H9 (cell line): ENCODE data around the gene ANK3. TPM values are rescaled to one million over a fixed set of nuclear protein-coding genes. Genes with fewer than 3 reads are reported as not detected.

Experiments
- DNase-seq: peaks from one replicate; pipeline ENCODE4 v3.0.0-alpha.2; 2017
- H2AFZ ChIP-seq: one replicate; pipeline ENCODE4 v1.6.1; 2013; ENCODE audit warnings: mild to moderate bottlenecking, low read length, control low read depth, moderate library complexity
- H2AK5ac ChIP-seq: 2 replicates; pipeline ENCODE4 v1.6.1; 2013; ENCODE audit warnings: low read length, control low read depth, mixed read lengths; ENCODE audit not compliant: insufficient read length
- H2BK120ac ChIP-seq: one replicate; pipeline ENCODE4 v1.6.1; 2013; ENCODE audit warnings: low read depth, mild to moderate bottlenecking, low read length, control low read depth, inconsistent platforms; ENCODE audit not compliant: poor library complexity, severe bottlenecking
- H2BK12ac ChIP-seq: 2 replicates; pipeline ENCODE4 v1.6.1; 2013; ENCODE audit warnings: low read length, control low read depth, mixed read lengths, low read depth; ENCODE audit not compliant: insufficient read length
- H2BK15ac ChIP-seq: 2 replicates; pipeline ENCODE4 v1.6.1; 2013; ENCODE audit warnings: low read depth, low read length, control low read depth
- H2BK20ac ChIP-seq: one replicate; pipeline ENCODE4 v1.6.1; 2013; ENCODE audit warnings: low read depth, mild to moderate bottlenecking, low read length, control low read depth, inconsistent platforms; ENCODE audit not compliant: poor library complexity, severe bottlenecking
- H2BK5ac ChIP-seq: 2 replicates; pipeline ENCODE4 v1.6.1; 2013; ENCODE audit warnings: low read length, control low read depth, mixed read lengths; ENCODE audit not compliant: insufficient read length
- H3K14ac ChIP-seq: 2 replicates; pipeline ENCODE4 v1.6.1; 2013; ENCODE audit warnings: low read length, control low read depth; ENCODE audit not compliant: insufficient read depth
- H3K18ac ChIP-seq: 2 replicates; pipeline ENCODE4 v1.6.1; 2013; ENCODE audit warnings: low read depth, mild to moderate bottlenecking, mixed read lengths, low read length, control low read depth; ENCODE audit not compliant: insufficient read length
- H3K23ac ChIP-seq: 2 replicates; pipeline ENCODE4 v1.6.1; 2013; ENCODE audit warnings: low read length, control low read depth, mixed read lengths, low read depth; ENCODE audit not compliant: insufficient read length
- H3K23me2 ChIP-seq: 2 replicates; pipeline ENCODE4 v1.6.1; 2013; ENCODE audit warnings: low read depth, mild to moderate bottlenecking, mixed read lengths, low read length, control low read depth; ENCODE audit not compliant: insufficient read length, poor library complexity, severe bottlenecking
- H3K27ac ChIP-seq: 2 replicates; pipeline ENCODE4 v1.5.1; 2013; ENCODE audit warnings: low read length, control low read depth, mixed read lengths, low read depth; ENCODE audit not compliant: insufficient read length
- H3K27me3 ChIP-seq: 2 replicates; pipeline ENCODE4 v1.6.1; 2013; ENCODE audit warnings: low read length, control low read depth, inconsistent platforms; ENCODE audit not compliant: insufficient read depth
- H3K4ac ChIP-seq: 2 replicates; pipeline ENCODE4 v1.6.1; 2013; ENCODE audit warnings: low read depth, mild to moderate bottlenecking, control low read depth, inconsistent platforms, low read length, moderate library complexity
- H3K4me1 ChIP-seq: 2 replicates; pipeline ENCODE4 v1.6.1; 2013; ENCODE audit warnings: low read length, control low read depth, inconsistent platforms; ENCODE audit not compliant: insufficient read depth
- H3K4me2 ChIP-seq: 2 replicates; pipeline ENCODE4 v1.6.1; 2013; ENCODE audit warnings: low read length, control low read depth, mixed read lengths; ENCODE audit not compliant: insufficient read length, insufficient read depth
- H3K56ac ChIP-seq: 2 replicates; pipeline ENCODE4 v1.6.1; 2013; ENCODE audit warnings: low read depth, mild to moderate bottlenecking, mixed read lengths, low read length, control low read depth; ENCODE audit not compliant: insufficient read length
- H3K79me1 ChIP-seq: 2 replicates; pipeline ENCODE4 v1.6.1; 2013; ENCODE audit warnings: low read depth, mild to moderate bottlenecking, moderate library complexity, low read length, control low read depth, inconsistent platforms; ENCODE audit not compliant: insufficient read depth, poor library complexity, severe bottlenecking
- H3K79me2 ChIP-seq: 2 replicates; pipeline ENCODE4 v1.6.1; 2013; ENCODE audit warnings: low read length, control low read depth, inconsistent platforms; ENCODE audit not compliant: insufficient read depth
- H3K9ac ChIP-seq: 2 replicates; pipeline ENCODE4 v1.6.1; 2013; ENCODE audit warnings: low read length, control low read depth, mixed read lengths; ENCODE audit not compliant: insufficient read length; ENCODE audit errors: extremely low read depth
- H3K9me3 ChIP-seq: one replicate; pipeline ENCODE4 v1.6.1; 2013; ENCODE audit warnings: low read depth, low read length, inconsistent platforms; ENCODE audit not compliant: control insufficient read depth
- H3T11ph ChIP-seq: one replicate; pipeline ENCODE4 v1.6.1; 2013; ENCODE audit warnings: mild to moderate bottlenecking, low read length, control low read depth, inconsistent platforms
- H4K20me1 ChIP-seq: one replicate; pipeline ENCODE4 v1.6.1; 2013; ENCODE audit not compliant: control insufficient read depth, insufficient read length, insufficient read depth
- H4K5ac ChIP-seq: 2 replicates; pipeline ENCODE4 v1.6.1; 2013; ENCODE audit warnings: low read depth, mild to moderate bottlenecking, mixed read lengths, low read length, control low read depth; ENCODE audit not compliant: insufficient read length
- H4K8ac ChIP-seq: replicated peaks from 2 replicates; pipeline ENCODE4 v1.6.1; 2013; ENCODE audit warnings: low read length, control low read depth, mixed read lengths, low read depth; ENCODE audit not compliant: insufficient read length
- H4K91ac ChIP-seq: 2 replicates; pipeline ENCODE4 v1.6.1; 2013; ENCODE audit warnings: low read depth, mild to moderate bottlenecking, moderate library complexity, mixed read lengths, low read length, control low read depth; ENCODE audit not compliant: insufficient read length
- H3K27ac Mint-ChIP-seq, 3 experiments: 2 replicates in 2 of 3; 3 replicates in 1 of 3; pipeline ENCODE4 v1.8.0; 2020 to 2021; ENCODE audit warnings: mixed read lengths in 3 of 3, mild to moderate bottlenecking in 1 of 3, moderate library complexity in 1 of 3
- H3K27me3 Mint-ChIP-seq: 2 replicates; pipeline ENCODE4 v1.8.0; 2021; ENCODE audit warnings: low read depth, mild to moderate bottlenecking, moderate library complexity, mixed read lengths
- H3K36me3 Mint-ChIP-seq, 3 experiments: 2 replicates in 2 of 3; 3 replicates in 1 of 3; pipeline ENCODE4 v1.8.0; 2020 to 2021; ENCODE audit warnings: low read depth in 3 of 3, mixed read lengths in 3 of 3; ENCODE audit not compliant: insufficient read depth in 1 of 3
- H3K4me1 Mint-ChIP-seq, 2 experiments: 2 replicates each; pipeline ENCODE4 v1.8.0; 2020; ENCODE audit warnings: mixed read lengths in 2 of 2
- H3K4me3 Mint-ChIP-seq, 2 experiments: 2 replicates in 1 of 2; 3 replicates in 1 of 2; pipeline ENCODE4 v1.8.0; 2020 to 2021; ENCODE audit warnings: mild to moderate bottlenecking in 2 of 2, mixed read lengths in 2 of 2, moderate library complexity in 1 of 2
- H3K9me3 Mint-ChIP-seq, 2 experiments: 2 replicates in 1 of 2; 3 replicates in 1 of 2; pipeline ENCODE4 v1.8.0; 2020; ENCODE audit warnings: mild to moderate bottlenecking in 2 of 2, mixed read lengths in 2 of 2, moderate library complexity in 1 of 2
- WGBS: extraction: QIAGEN DNeasy Blood & Tissue Kit; methylation state at CpG from one replicate; pipeline ENCODE4 v1.1.7; 2013; ENCODE audit warnings: missing lambda C conversion rate, low lambda C conversion rate, mixed read lengths; ENCODE audit not compliant: insufficient read length; ENCODE audit errors: extremely low coverage; 5-methylcytosine and 5-hydroxymethylcytosine counted together
- total RNA-seq: library from RNA; stranded (reverse); gene quantifications from 2 replicates; pipeline ENCODE4 v1.2.1, GENCODE V29; 2021
- TF ChIP-seq, protein P1 (sequence below): fragments of 200-600 bp; sonication (generic); conservative IDR thresholded peaks from 3 replicates; pipeline ENCODE4 v1.8.0; 2021; ENCODE audit warnings: antibody characterized with exemption, mild to moderate bottlenecking

Gene ANK3
- total RNA-seq, 1 experiment from 2014 or later = 59.6 TPM

DNA sequence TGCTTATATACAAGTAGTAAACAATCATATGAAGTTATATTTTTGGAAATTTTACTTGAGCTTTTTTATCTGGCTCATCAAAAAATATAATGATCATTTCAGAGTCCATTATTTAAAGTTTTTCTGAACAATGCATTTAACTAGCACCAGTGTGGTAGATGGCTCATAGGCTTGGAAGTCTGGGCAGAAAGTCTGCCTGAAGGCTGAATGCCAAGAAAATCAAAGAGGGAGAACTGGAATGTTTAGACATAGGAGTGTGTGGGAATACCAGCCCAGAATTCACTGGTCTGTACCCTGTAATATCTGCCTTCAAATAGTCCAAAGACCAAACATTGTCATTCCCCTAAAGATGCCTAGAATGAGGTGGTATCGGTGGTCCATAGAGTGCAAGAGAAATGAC, 40.3 kb upstream of the ANK3 start:
- no peaks in the 10 kb centered on the region for H3K27me3 ChIP-seq
- H3K27ac ChIP-seq = no peak overlapping the region
- H3K56ac ChIP-seq = no peak overlapping the region
- H2BK120ac ChIP-seq = no peak overlapping the region
- Mint-ChIP-seq H3K4me3 (no peak overlapping the region), H3K27ac (no peak overlapping the region), H3K4me1 (peaks cover 3 to 11% of the 10 kb centered on the region in 2 experiments), H3K36me3 (no peaks in the 10 kb centered on the region), H3K27me3 (no peaks in the 10 kb centered on the region), H3K9me3 (no peaks in the 10 kb centered on the region)
- H4K8ac ChIP-seq = no peak overlapping the region
- no peak overlapping the region for H3K4me2 ChIP-seq
- H2BK12ac ChIP-seq = no peak overlapping the region
- no CpG with 5 or more reads among the region's 1 CpG for WGBS
- no peak overlapping the region for H2AFZ ChIP-seq
- no peak overlapping the region for H2BK20ac ChIP-seq
- H3K14ac ChIP-seq = no peak overlapping the region
- H4K91ac ChIP-seq = no peak overlapping the region
- no peaks in the 10 kb centered on the region for H4K20me1 ChIP-seq
- no peaks in the 10 kb centered on the region for H3K4me1 ChIP-seq
- H3K9me3 ChIP-seq = no peaks in the 10 kb centered on the region
- H2AK5ac ChIP-seq = no peak overlapping the region
- no peak overlapping the region for H3K9ac ChIP-seq
- H3K79me1 ChIP-seq = no peaks in the 10 kb centered on the region
- DNase-seq = no peak
- H4K5ac ChIP-seq = no peak overlapping the region
- no peak overlapping the region for H2BK15ac ChIP-seq
- no peak overlapping the region for H3K4ac ChIP-seq
- H3K79me2 ChIP-seq = no peaks in the 10 kb centered on the region
- H3K23ac ChIP-seq = no peak overlapping the region
- no peak overlapping the region for H3T11ph ChIP-seq
- no peaks in the 10 kb centered on the region for H3K23me2 ChIP-seq
- TF ChIP-seq, protein P1, sequence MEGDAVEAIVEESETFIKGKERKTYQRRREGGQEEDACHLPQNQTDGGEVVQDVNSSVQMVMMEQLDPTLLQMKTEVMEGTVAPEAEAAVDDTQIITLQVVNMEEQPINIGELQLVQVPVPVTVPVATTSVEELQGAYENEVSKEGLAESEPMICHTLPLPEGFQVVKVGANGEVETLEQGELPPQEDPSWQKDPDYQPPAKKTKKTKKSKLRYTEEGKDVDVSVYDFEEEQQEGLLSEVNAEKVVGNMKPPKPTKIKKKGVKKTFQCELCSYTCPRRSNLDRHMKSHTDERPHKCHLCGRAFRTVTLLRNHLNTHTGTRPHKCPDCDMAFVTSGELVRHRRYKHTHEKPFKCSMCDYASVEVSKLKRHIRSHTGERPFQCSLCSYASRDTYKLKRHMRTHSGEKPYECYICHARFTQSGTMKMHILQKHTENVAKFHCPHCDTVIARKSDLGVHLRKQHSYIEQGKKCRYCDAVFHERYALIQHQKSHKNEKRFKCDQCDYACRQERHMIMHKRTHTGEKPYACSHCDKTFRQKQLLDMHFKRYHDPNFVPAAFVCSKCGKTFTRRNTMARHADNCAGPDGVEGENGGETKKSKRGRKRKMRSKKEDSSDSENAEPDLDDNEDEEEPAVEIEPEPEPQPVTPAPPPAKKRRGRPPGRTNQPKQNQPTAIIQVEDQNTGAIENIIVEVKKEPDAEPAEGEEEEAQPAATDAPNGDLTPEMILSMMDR = no peak
- no peak overlapping the region for H2BK5ac ChIP-seq
- H3K18ac ChIP-seq = no peak overlapping the region
